Activated CD4-positive, alpha-beta T cell treated with anti-CD3 and anti-CD28 coated beads for 36 hours (primary cell): ENCODE measurements around the gene HOPX. TPM values are rescaled to one million over a fixed set of nuclear protein-coding genes. Genes with fewer than 3 reads are reported as not detected.
A peak's percentile ranks its signal among the peaks of the same experiment; 100 is the strongest.

Experiments used
- ATAC-seq: fragments of 200-7000 bp; cut with Tn5 transposase; one replicate; pipeline ENCODE4 v1.10.0; 2021; ENCODE audit warnings: mild to moderate bottlenecking, moderate library complexity
- CTCF ChIA-PET: fragments of 350-600 bp; sonication (Branson Sonifier 250); formaldehyde crosslinking; loops from one replicate; lab custom pipeline; 2021; ENCODE audit warnings: antibody characterized with exemption; lab: Charles Lee
- POLR2A ChIA-PET: fragments of 350-600 bp; sonication (Branson Sonifier 250); formaldehyde crosslinking; loops from one replicate; lab custom pipeline; 2021; ENCODE audit warnings: antibody characterized with exemption, inconsistent platforms; lab: Charles Lee
- DNase-seq: peaks from one replicate; pipeline ENCODE4 v3.0.0-alpha.2; 2020
- H3K27ac Mint-ChIP-seq: one replicate; pipeline ENCODE4 v1.8.0; 2021; ENCODE audit warnings: mixed read lengths
- H3K27me3 Mint-ChIP-seq: one replicate; pipeline ENCODE4 v1.8.0; 2021; ENCODE audit warnings: mixed read lengths
- H3K36me3 Mint-ChIP-seq: one replicate; pipeline ENCODE4 v1.8.0; 2021; ENCODE audit warnings: low read depth, mixed read lengths
- H3K4me1 Mint-ChIP-seq: one replicate; pipeline ENCODE4 v1.8.0; 2021; ENCODE audit warnings: mixed read lengths
- H3K4me3 Mint-ChIP-seq: one replicate; pipeline ENCODE4 v1.8.0; 2021; ENCODE audit warnings: mild to moderate bottlenecking, moderate library complexity, mixed read lengths
- H3K9me3 Mint-ChIP-seq: one replicate; pipeline ENCODE4 v1.8.0; 2021; ENCODE audit warnings: low read depth, mixed read lengths
- intact Hi-C, 2 experiments: fragments of 100-400 bp; cut with DNase I in 1 of 2; cut with micrococcal nuclease in 1 of 2; formaldehyde crosslinking; loops; one replicate each; pipeline versions ENCODE4 v1.14.2 to v1.15.1; 2022 to 2024; cut with DNase I, micrococcal nuclease
- total RNA-seq, 2 experiments: library from RNA; stranded (reverse); gene quantifications; one replicate each; pipeline ENCODE4 v1.2.3, GENCODE V29; 2021

The HOPX gene
- total RNA-seq, 2 experiments from 2014 or later: 56.3 to 83.9 TPM

- Mint-ChIP-seq H3K27ac (no peak overlapping the region), H3K36me3 (no peaks in the 10 kb centered on the region), H3K9me3 (no peaks in the 10 kb centered on the region), H3K27me3 (peaks cover 12% of the 10 kb centered on the region), H3K4me1 (peaks cover under 1% of the 10 kb centered on the region), H3K4me3 (no peak overlapping the region)
- ChIA-PET POLR2A (interaction anchor here (0.6 kb wide), 1 partner anchor 26 kb away, joined by 11 read pairs; no protein-coding TSS in a partner anchor), CTCF (interaction anchor here (0.5 kb wide), 1 partner anchor 33 kb away, joined by 3 read pairs; no protein-coding TSS in a partner anchor)
- DNase-seq: no peak
- no peak for ATAC-seq
- intact Hi-C loops: no loop called here
Measured at GRCh38 chr4:56689201-56689969, 8.3 kb upstream of the HOPX start.

GRCh38 chr4:56688094-56688647, 7.1 kb upstream of the HOPX start:
- intact Hi-C loops: no loop called here

GRCh38 chr4:56686537-56687231, 5.6 kb upstream of the HOPX start:
- Mint-ChIP-seq H3K27ac (no peak overlapping the region), H3K27me3 (peaks cover 20% of the 10 kb centered on the region), H3K4me1 (peaks cover 19% of the 10 kb centered on the region), H3K9me3 (no peaks in the 10 kb centered on the region), H3K36me3 (no peaks in the 10 kb centered on the region), H3K4me3 (no peak overlapping the region)
- ATAC-seq: no peak
- DNase-seq: peak; percentile 16
- ChIA-PET POLR2A (no interaction called here), CTCF (no interaction called here)
- intact Hi-C loops: no loop called here

More at GRCh38 chr4:56688094-56688647, 7.1 kb upstream of the HOPX start:
- Mint-ChIP-seq H3K4me3 (no peak overlapping the region), H3K27me3 (peaks cover 20% of the 10 kb centered on the region), H3K27ac (no peak overlapping the region), H3K36me3 (no peaks in the 10 kb centered on the region), H3K4me1 (peaks cover 10% of the 10 kb centered on the region), H3K9me3 (no peaks in the 10 kb centered on the region)
- DNase-seq: no peak
- ATAC-seq: no peak
- CTCF ChIA-PET: interaction anchor here (0.6 kb wide), 1 partner anchor 40 kb away, joined by 3 read pairs; no protein-coding TSS in a partner anchor
- POLR2A ChIA-PET: no interaction called here

DNA sequence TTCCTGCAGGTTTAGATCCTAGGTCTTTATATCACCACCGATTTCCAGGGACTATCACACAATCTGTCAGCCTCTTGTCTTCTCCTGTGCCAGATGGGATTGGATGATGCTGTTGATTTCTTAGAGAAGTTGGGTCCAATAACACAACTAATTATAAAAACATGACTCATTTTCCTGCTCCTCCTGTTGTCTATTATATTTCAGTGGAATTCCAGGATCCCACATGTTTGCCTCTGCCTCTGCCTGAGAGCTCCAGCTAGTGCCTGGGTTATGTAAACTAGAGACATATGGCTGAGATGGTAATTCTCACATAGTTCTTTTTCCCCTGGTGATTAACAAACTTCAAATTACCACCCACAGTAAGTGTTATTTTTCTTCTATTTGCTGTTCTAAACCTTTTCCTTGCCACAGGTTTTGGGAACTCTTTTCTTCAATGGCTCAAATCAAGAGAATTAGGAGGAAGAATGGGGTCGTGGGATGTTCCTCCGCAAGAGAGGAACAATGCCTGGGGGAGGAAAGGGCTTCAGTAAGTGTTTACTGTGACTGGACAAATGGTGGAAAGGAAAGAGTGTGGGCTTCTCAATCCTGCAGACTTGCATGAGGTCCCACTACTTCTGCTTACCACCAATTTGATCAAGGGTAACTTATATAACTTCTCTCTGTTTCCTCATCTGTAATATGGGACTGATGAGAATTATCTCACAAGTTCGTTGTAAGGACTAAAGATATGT, 3.4 kb upstream of the HOPX start:
- POLR2A ChIA-PET: no interaction called here
- Mint-ChIP-seq H3K36me3 (no peaks in the 10 kb centered on the region), H3K27ac (no peak overlapping the region), H3K9me3 (no peaks in the 10 kb centered on the region), H3K4me1 (peaks cover 34% of the 10 kb centered on the region), H3K4me3 (no peak overlapping the region), H3K27me3 (peaks cover 28% of the 10 kb centered on the region)
- CTCF ChIA-PET: interaction anchor here (0.7 to 1.7 kb wide), 3 partner anchors 18 to 544 kb away, joined by 3 to 11 read pairs (median 3); no protein-coding TSS in a partner anchor
- intact Hi-C loops: loop anchor here in 1 of 2 experiments (5.0 kb wide), 2 partner anchors 118 to 133 kb away; no protein-coding TSS in a partner anchor
- no peak for DNase-seq
- no peak for ATAC-seq

GRCh38 chr4:56683455-56683854, 2.4 kb upstream of the HOPX start:
- Mint-ChIP-seq H3K36me3 (no peaks in the 10 kb centered on the region), H3K4me3 (no peak overlapping the region), H3K27me3 (peaks cover 28% of the 10 kb centered on the region), H3K4me1 (peaks cover 34% of the 10 kb centered on the region), H3K27ac (no peak overlapping the region), H3K9me3 (no peaks in the 10 kb centered on the region)
- CTCF ChIA-PET: interaction anchor here (0.6 to 1.7 kb wide), 4 partner anchors 29 to 153 kb away, joined by 3 to 11 read pairs (median 5); no protein-coding TSS in a partner anchor
- intact Hi-C loops: loop anchor here in 1 of 2 experiments (2.0 to 5.0 kb wide), 3 partner anchors 73 to 134 kb away; no protein-coding TSS in a partner anchor
- POLR2A ChIA-PET: interaction anchor here (1.1 kb wide), 1 partner anchor 32 kb away, joined by 3 read pairs; no protein-coding TSS in a partner anchor
- DNase-seq: peak; percentile 29
- ATAC-seq: peak; percentile 47

DNA sequence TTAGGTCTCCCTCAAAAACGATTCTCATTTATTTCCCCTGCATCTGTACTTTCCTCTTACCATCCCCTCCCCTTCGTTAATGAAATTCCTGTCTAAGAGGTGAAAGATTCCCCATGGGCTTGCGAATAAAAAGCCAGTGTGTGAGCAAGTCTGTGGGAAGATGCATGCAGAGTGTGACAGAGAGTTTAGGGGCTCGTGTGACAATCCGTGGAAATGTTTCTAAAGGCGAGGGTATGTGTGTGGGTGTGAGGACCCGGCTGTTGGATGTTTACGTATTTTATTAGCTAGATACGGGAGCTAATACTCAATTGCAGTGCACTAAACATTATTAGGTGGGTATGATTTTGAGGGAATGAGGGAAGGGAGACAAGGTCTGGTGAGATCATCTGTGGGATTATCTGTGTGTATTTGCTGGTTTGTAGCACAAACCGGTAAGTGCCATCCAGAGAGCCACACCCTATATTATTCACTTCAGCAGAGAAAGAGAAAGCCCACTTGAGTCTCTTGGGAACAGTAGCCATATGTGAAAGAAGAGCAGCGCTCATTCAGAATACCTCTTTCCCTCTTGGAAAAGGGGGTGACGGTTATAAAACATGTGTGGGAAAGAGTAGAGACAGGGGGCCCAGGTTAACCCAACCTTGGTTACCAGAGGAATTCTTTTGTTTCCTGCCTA, 893 bp upstream of the HOPX start:
- POLR2A ChIA-PET: no interaction called here
- peak overlapping the region; percentile 51 for H3K4me3 Mint-ChIP-seq
- no peak for ATAC-seq
- H3K27ac Mint-ChIP-seq: peak overlapping the region; percentile 61
- no peaks in the 10 kb centered on the region for H3K9me3 Mint-ChIP-seq
- no peak for DNase-seq
- CTCF ChIA-PET: interaction anchor here (1.2 to 1.8 kb wide), 3 partner anchors 11 to 154 kb away, joined by 3 to 19 read pairs (median 4); no protein-coding TSS in a partner anchor
- intact Hi-C loops: loop anchor here (1.0 to 5.0 kb wide), 12 partner anchors 10 to 246 kb away; partner anchors contain the start of genes PAICS (in 1 of the 2) and REST (in 1 of the 2)
- H3K4me1 Mint-ChIP-seq: peaks cover 34% of the 10 kb centered on the region
- H3K36me3 Mint-ChIP-seq: no peaks in the 10 kb centered on the region
- H3K27me3 Mint-ChIP-seq: peaks cover 28% of the 10 kb centered on the region

DNA sequence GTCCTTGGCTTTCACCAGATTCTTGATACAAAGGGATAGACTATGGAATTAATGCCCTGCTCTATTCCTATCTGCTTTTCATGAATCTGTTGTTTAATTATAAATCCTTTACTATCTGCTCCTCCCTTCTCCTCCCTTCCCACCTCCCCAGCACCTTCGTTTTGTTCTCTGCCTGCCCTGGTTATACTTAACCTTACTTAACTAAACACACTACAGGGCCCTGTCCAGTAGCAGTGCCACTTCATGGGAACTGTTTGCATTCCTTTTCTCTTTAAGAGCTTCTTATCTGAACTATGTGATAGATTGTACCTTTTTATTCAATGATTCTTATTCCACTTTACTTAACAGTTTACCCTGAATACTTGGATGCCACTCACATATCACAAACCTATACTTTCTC, 830 bp downstream of the HOPX start:
- H3K4me3 Mint-ChIP-seq: peak overlapping the region; percentile 51
- DNase-seq: no peak
- no peaks in the 10 kb centered on the region for H3K9me3 Mint-ChIP-seq
- H3K36me3 Mint-ChIP-seq: no peaks in the 10 kb centered on the region
- CTCF ChIA-PET: interaction anchor here (0.8 to 2.0 kb wide), 6 partner anchors 9 to 156 kb away, joined by 3 to 19 read pairs (median 5); no protein-coding TSS in a partner anchor
- peaks cover 34% of the 10 kb centered on the region for H3K4me1 Mint-ChIP-seq
- ATAC-seq: no peak
- POLR2A ChIA-PET: interaction anchor here (0.7 kb wide), 1 partner anchor 156 kb away, joined by 4 read pairs; no protein-coding TSS in a partner anchor
- intact Hi-C loops: loop anchor here (2.0 to 5.0 kb wide), 5 partner anchors 23 to 227 kb away; partner anchors contain the start of gene REST (in 1 of the 2)
- peaks cover 29% of the 10 kb centered on the region for H3K27me3 Mint-ChIP-seq
- H3K27ac Mint-ChIP-seq: no peak overlapping the region

- Mint-ChIP-seq H3K9me3 (no peaks in the 10 kb centered on the region), H3K36me3 (no peaks in the 10 kb centered on the region), H3K4me3 (no peak overlapping the region), H3K4me1 (peaks cover 20% of the 10 kb centered on the region), H3K27me3 (peaks cover 14% of the 10 kb centered on the region), H3K27ac (no peak overlapping the region)
- CTCF ChIA-PET: interaction anchor here (0.6 kb wide), 1 partner anchor 244 kb away, joined by 3 read pairs; no protein-coding TSS in a partner anchor
- POLR2A ChIA-PET: no interaction called here
- intact Hi-C loops: no loop called here
- DNase-seq (no peak), ATAC-seq (no peak)
Measured at GRCh38 chr4:56677711-56678110, 3.4 kb downstream of the HOPX start.

- Mint-ChIP-seq H3K27ac (no peak overlapping the region), H3K36me3 (no peaks in the 10 kb centered on the region), H3K9me3 (peaks cover under 1% of the 10 kb centered on the region), H3K27me3 (peaks cover 5% of the 10 kb centered on the region), H3K4me1 (no peaks in the 10 kb centered on the region), H3K4me3 (no peak overlapping the region)
- POLR2A ChIA-PET: no interaction called here
- intact Hi-C loops: no loop called here
- ATAC-seq (no peak), DNase-seq (no peak)
- CTCF ChIA-PET: interaction anchor here (0.6 kb wide), 1 partner anchor 163 kb away, joined by 3 read pairs; no protein-coding TSS in a partner anchor
Measured at GRCh38 chr4:56674984-56675383, 6.1 kb downstream of the HOPX start.

- H3K27me3 Mint-ChIP-seq: peaks cover 3% of the 10 kb centered on the region
- no peak overlapping the region for H3K27ac Mint-ChIP-seq
- peaks cover 5% of the 10 kb centered on the region for H3K36me3 Mint-ChIP-seq
- H3K4me1 Mint-ChIP-seq: no peaks in the 10 kb centered on the region
- intact Hi-C loops: loop anchor here in 1 of 2 experiments (1.0 kb wide), 1 partner anchor 9 kb away; the partner anchor contains the start of gene HOPX
- POLR2A ChIA-PET: interaction anchor here (0.5 kb wide), 1 partner anchor 971 kb away, joined by 8 read pairs; no protein-coding TSS in a partner anchor
- H3K4me3 Mint-ChIP-seq: no peak overlapping the region
- DNase-seq (no peak), ATAC-seq (no peak)
- CTCF ChIA-PET: interaction anchor here (0.7 to 2.3 kb wide), 6 partner anchors 9 to 165 kb away, joined by 3 to 19 read pairs (median 6); partner anchors contain the start of gene HOPX
- peaks cover 6% of the 10 kb centered on the region for H3K9me3 Mint-ChIP-seq
Measured at GRCh38 chr4:56671860-56672259, 9.2 kb downstream of the HOPX start.
